Measurements from ENCODE around the gene FBXO5. TPM values are rescaled to one million over a fixed set of nuclear protein-coding genes. Genes with fewer than 3 reads are reported as not detected.

Gene FBXO5
- total and polyA plus RNA-seq, 2 experiments from 2014 or later = 49.6 to 51.2 TPM

DNA sequence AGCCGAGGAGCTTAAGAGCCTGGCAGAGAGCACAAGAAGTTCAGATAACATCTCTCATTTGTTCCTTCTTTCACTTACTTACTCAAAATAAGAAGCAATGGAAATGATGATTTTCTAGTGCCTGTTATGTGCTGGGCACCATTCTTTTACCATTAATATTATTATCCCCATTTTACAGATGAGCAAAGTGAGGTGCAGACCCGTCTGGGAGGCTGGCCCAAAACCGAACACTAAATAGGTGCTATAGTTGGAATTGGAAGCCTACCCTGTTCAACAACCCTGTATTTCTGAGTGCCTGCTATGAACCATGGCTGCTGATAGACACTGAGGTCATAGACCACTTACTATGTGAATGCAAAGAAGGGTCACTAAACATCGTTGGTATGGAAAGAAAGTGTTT is 44.6 kb upstream of the FBXO5 start:
- Histone ChIP-seq H3K36me3 (ENCODE audit: insufficient read depth) (no peaks in the 10 kb centered on the region), H3K9me2 (ENCODE audit: insufficient read depth) (no peaks in the 10 kb centered on the region), H3F3A (replicated peaks; ENCODE audit: low read depth) (no peaks in the 10 kb centered on the region), H3K27me3 (ENCODE audit: insufficient read depth) (no peaks in the 10 kb centered on the region), H4K20me1 (replicated peaks; ENCODE audit: insufficient read depth) (no peaks in the 10 kb centered on the region), H3K4me3 (no peak overlapping the region), H3K27ac (ENCODE audit: low read depth) (no peak overlapping the region), H3K79me2 (replicated peaks; ENCODE audit: insufficient read depth) (no peaks in the 10 kb centered on the region), H3K4me1 (ENCODE audit: insufficient read depth) (peaks cover 24% of the 10 kb centered on the region), H2AFZ (no peak overlapping the region), H3K4me2 (no peak overlapping the region)
- H3K4me3 Mint-ChIP-seq = no peak overlapping the region
- H3K36me3 Mint-ChIP-seq (ENCODE audit: low read depth) = no peaks in the 10 kb centered on the region
- DNase-seq (ENCODE audit: low spot score) (no peak), ATAC-seq (no peak)
- peaks cover 16% of the 10 kb centered on the region for H3K4me1 Mint-ChIP-seq
- H3K9me3 Mint-ChIP-seq = no peaks in the 10 kb centered on the region
- TF ChIP-seq EZH2phosphoT487 (IDR thresholded peaks at IDR 0.05; ENCODE audit: unreplicated experiment) (no peak), REST (IDR thresholded peaks at IDR 0.05; ENCODE audit: unreplicated experiment) (no peak), ZNF331 (CRISPR knock-in tag; IDR thresholded peaks at IDR 0.05; ENCODE audit: low read depth) (no peak), STAT1 (IDR thresholded peaks at IDR 0.05; ENCODE audit: unreplicated experiment) (no peak)
- TF ChIP-seq, protein P1, sequence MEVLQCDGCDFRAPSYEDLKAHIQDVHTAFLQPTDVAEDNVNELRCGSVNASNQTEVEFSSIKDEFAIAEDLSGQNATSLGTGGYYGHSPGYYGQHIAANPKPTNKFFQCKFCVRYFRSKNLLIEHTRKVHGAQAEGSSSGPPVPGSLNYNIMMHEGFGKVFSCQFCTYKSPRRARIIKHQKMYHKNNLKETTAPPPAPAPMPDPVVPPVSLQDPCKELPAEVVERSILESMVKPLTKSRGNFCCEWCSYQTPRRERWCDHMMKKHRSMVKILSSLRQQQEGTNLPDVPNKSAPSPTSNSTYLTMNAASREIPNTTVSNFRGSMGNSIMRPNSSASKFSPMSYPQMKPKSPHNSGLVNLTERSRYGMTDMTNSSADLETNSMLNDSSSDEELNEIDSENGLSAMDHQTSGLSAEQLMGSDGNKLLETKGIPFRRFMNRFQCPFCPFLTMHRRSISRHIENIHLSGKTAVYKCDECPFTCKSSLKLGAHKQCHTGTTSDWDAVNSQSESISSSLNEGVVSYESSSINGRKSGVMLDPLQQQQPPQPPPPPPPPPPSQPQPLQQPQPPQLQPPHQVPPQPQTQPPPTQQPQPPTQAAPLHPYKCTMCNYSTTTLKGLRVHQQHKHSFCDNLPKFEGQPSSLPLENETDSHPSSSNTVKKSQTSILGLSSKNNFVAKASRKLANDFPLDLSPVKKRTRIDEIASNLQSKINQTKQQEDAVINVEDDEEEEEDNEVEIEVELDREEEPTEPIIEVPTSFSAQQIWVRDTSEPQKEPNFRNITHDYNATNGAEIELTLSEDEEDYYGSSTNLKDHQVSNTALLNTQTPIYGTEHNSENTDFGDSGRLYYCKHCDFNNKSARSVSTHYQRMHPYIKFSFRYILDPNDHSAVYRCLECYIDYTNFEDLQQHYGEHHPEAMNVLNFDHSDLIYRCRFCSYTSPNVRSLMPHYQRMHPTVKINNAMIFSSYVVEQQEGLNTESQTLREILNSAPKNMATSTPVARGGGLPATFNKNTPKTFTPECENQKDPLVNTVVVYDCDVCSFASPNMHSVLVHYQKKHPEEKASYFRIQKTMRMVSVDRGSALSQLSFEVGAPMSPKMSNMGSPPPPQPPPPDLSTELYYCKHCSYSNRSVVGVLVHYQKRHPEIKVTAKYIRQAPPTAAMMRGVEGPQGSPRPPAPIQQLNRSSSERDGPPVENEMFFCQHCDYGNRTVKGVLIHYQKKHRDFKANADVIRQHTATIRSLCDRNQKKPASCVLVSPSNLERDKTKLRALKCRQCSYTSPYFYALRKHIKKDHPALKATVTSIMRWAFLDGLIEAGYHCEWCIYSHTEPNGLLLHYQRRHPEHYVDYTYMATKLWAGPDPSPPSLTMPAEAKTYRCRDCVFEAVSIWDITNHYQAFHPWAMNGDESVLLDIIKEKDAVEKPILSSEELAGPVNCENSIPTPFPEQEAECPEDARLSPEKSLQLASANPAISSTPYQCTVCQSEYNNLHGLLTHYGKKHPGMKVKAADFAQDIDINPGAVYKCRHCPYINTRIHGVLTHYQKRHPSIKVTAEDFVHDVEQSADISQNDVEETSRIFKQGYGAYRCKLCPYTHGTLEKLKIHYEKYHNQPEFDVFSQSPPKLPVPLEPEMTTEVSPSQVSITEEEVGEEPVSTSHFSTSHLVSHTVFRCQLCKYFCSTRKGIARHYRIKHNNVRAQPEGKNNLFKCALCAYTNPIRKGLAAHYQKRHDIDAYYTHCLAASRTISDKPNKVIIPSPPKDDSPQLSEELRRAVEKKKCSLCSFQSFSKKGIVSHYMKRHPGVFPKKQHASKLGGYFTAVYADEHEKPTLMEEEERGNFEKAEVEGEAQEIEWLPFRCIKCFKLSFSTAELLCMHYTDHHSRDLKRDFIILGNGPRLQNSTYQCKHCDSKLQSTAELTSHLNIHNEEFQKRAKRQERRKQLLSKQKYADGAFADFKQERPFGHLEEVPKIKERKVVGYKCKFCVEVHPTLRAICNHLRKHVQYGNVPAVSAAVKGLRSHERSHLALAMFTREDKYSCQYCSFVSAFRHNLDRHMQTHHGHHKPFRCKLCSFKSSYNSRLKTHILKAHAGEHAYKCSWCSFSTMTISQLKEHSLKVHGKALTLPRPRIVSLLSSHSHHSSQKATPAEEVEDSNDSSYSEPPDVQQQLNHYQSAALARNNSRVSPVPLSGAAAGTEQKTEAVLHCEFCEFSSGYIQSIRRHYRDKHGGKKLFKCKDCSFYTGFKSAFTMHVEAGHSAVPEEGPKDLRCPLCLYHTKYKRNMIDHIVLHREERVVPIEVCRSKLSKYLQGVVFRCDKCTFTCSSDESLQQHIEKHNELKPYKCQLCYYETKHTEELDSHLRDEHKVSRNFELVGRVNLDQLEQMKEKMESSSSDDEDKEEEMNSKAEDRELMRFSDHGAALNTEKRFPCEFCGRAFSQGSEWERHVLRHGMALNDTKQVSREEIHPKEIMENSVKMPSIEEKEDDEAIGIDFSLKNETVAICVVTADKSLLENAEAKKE (CRISPR knock-in tag; IDR thresholded peaks at IDR 0.05) = no peak
- TF ChIP-seq, protein P2, sequence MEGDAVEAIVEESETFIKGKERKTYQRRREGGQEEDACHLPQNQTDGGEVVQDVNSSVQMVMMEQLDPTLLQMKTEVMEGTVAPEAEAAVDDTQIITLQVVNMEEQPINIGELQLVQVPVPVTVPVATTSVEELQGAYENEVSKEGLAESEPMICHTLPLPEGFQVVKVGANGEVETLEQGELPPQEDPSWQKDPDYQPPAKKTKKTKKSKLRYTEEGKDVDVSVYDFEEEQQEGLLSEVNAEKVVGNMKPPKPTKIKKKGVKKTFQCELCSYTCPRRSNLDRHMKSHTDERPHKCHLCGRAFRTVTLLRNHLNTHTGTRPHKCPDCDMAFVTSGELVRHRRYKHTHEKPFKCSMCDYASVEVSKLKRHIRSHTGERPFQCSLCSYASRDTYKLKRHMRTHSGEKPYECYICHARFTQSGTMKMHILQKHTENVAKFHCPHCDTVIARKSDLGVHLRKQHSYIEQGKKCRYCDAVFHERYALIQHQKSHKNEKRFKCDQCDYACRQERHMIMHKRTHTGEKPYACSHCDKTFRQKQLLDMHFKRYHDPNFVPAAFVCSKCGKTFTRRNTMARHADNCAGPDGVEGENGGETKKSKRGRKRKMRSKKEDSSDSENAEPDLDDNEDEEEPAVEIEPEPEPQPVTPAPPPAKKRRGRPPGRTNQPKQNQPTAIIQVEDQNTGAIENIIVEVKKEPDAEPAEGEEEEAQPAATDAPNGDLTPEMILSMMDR (conservative IDR thresholded peaks at IDR 0.05; ENCODE audit: low read depth in 2 of 2) = no peak
- H3K27ac Mint-ChIP-seq = no peak overlapping the region
- H3K27me3 Mint-ChIP-seq (ENCODE audit: insufficient read depth, low read depth, poor library complexity) = peaks cover 4% of the 10 kb centered on the region
